ENCODE measurements around the gene MPV17L2.

- TF ChIP-seq RAD21 (conservative IDR thresholded peaks at IDR 0.05 in 1 of 2, IDR thresholded peaks at IDR 0.05 in 1 of 2), result no peak
- no peak for TF ChIP-seq POLR2A (IDR thresholded peaks at IDR 0.05; ENCODE audit: low read length)
- no peak for TF ChIP-seq CTCF (IDR thresholded peaks at IDR 0.05)
- TF ChIP-seq MAX (IDR thresholded peaks at IDR 0.05), result no peak
- no peak for TF ChIP-seq MAFK (IDR thresholded peaks at IDR 0.05; ENCODE audit: partially characterized antibody)
- TF ChIP-seq USF2 (IDR thresholded peaks at IDR 0.05), result no peak
- no peak for TF ChIP-seq HDAC2 (IDR thresholded peaks at IDR 0.05)
- no peak for TF ChIP-seq MAZ (IDR thresholded peaks at IDR 0.05; ENCODE audit: borderline replicate concordance, low read depth, low read length)
- no peak for TF ChIP-seq HOXB13 (CRISPR knock-in tag; IDR thresholded peaks at IDR 0.05; ENCODE audit: low read depth)
- no peak for TF ChIP-seq JUNB (IDR thresholded peaks at IDR 0.05)
- TF ChIP-seq CEBPB (IDR thresholded peaks at IDR 0.05), result no peak
- TF ChIP-seq KDM1A (IDR thresholded peaks at IDR 0.05; ENCODE audit: low read depth), result no peak
- TF ChIP-seq NR3C1 (IDR thresholded peaks at IDR 0.05), result no peak
Measured at GRCh38 chr19:18202397-18202777, 9.4 kb downstream of the MPV17L2 start.

Measured in A549 (cell line).